GM18526 (cell line): ENCODE data around the gene MSI2.

Source experiments
- POLR2A ChIP-seq: IDR thresholded peaks from 3 replicates; pipeline ENCODE4 v1.6.1; 2011; ENCODE audit not compliant: insufficient read length; ENCODE audit errors: extremely low read depth

The MSI2 gene

GRCh38 chr17:57634713-57635465 lies 378.6 kb downstream of the MSI2 start:
- TF ChIP-seq POLR2A: no peak

DNA sequence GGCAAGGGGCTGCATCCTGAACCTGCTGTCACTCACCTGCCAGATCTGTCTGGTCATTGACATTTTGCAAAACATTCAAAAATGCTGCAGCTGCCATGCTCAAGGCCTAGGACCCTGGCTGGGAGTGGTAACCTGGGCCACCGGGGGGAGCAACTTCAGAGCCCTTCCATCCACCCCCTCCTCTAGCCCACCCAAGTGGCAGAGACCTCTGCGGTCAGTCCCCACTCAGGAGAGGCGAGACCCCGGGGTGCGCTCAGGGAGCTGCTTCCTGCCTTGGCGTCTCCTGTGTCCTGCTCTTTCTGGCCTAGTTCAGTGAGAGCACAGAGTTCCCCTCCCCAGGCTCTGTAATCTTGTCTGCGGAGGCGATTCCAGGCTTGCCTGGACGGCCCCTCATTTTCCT lies 380.0 kb downstream of the MSI2 start:
- no peak for TF ChIP-seq POLR2A

- no peak for TF ChIP-seq POLR2A
Observed at GRCh38 chr17:57636985-57637665, 380.8 kb downstream of the MSI2 start.

GRCh38 chr17:57637666-57638010 lies 381.3 kb downstream of the MSI2 start:
- TF ChIP-seq POLR2A: no peak

DNA sequence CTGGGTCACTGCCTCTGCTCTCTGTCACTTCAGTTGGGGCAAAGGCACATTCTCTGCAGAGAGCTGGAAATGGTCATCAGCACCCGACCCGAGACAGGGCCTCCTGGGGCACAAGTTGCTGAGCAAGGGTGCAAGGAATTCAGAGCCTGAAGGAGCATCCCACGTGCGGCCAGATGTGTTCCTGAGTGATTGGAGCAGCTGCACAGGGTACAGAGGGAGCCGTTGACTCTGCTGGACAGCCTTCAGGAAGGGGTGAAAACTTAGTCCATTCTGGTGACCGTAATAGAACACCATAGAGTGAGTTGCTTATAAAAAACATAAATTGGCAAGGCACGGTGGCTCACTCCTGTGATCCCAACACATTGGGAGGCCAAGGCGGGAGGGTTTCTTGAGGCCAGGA lies 382.0 kb downstream of the MSI2 start:
- TF ChIP-seq POLR2A: no peak

DNA sequence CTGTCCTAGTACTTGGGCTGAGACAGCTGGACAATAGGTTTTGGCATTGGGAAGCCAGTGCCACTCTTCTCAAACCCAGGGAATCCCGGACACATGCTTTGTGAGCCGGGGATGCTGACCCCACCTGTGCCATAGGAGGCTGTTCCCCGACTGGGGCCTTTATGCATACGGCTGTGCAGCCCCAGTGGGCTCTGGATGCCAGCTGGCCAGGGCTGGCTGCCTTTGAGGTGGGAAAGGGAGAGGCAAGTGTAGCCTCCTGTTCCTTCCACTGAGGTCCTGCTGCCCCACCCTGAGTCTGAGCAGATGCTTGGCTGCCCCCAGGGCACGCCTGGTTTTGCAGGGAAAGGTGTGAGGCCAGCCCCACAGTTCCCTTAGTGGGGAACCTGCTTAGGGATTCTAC lies 383.1 kb downstream of the MSI2 start:
- TF ChIP-seq POLR2A: no peak

DNA sequence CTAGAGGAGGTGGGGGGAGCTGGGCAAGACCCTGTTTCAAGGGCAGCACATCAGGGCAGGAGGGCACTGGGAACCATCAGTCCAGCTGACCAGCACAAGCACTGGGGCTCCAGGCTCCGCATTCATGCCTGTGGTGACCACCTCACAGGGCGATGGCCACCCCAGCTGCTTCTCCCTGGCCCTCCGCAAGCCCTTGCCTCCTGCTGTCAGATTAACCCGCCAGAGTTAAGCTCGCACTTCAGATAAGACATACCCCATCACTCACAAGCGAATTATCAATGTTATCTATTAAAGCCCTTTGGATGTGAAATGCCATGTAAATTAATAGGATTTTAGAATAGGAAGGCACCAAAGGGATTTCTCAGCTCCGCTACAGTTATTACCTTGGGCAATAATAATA lies 383.8 kb downstream of the MSI2 start:
- TF ChIP-seq POLR2A: no peak

DNA sequence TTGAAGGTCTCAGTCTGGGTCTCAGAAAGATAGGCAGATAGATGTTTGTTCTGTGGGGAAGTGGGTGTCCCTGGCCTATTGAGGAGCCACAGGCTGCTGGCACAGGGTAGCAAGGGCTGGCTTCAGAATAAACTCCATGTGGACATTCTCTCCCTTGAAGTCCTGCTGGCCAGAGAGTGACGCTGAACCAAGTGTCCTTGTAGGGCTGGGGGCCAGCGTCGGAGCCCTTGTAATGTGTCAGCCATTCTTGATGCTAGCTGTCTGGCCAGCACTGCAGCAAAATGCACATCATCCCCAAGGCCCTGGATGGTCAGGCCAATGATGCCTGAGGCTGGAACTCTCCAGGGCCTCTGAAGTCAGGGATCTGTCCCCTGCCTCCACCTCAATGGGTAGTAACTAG lies 385.4 kb downstream of the MSI2 start:
- no peak for TF ChIP-seq POLR2A

GRCh38 chr17:57643062-57643461 lies 386.7 kb downstream of the MSI2 start:
- TF ChIP-seq POLR2A: no peak

DNA sequence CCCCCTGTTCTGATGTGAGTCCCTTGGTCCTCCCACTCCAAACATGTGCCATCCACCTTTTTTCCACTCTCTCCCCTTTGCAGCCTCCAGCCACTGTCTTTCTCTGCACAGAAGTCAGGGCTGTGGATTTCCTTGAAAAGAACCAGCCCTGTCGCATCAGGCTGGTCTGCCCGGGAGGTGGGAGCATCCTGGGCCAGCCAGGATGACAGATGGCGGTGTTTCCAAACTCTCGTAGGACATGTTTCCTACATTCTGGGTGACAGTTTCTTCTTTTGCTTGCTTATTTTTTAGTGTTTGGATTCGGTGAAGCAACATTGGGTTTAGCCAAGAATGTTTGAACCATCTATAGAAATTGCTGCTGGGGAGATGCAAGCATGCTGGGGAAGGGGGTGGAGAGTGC lies 388.0 kb downstream of the MSI2 start:
- TF ChIP-seq POLR2A: no peak

DNA sequence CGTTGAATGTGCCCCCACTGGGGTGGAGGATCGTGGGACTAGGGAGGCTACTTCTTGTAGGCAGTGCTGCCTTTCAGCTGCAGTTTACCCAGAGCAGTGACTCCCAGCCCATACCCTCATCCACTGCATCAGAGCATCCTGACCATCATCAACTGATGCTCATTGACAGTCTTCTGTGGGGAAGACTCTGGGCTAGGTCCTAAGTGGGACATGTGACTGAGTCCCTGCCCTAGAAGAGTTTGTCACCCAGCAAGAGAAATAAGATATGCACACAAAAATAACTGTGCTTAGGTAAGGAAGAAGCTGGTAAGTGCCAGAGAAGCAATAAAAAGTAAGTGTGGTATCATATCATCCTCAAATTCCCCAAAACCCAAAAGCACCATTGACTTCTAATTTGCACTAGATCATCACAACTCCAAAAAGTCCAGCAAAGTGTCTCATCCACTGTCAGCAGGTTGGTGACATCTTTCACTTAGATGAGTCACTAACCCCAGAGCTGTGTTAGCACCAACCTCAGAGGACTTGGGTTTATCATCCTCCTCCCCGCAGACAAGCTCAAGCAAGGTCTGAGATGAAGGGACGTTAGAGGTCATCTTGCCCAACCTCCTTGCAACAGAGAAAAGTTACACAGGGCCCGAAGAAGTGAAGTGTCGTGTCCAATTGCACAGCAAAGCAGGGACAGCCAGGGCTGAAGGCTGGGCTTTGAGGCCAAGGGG lies 389.8 kb downstream of the MSI2 start:
- TF ChIP-seq POLR2A: no peak

- TF ChIP-seq POLR2A: no peak
Observed at GRCh38 chr17:57648720-57649119, 392.4 kb downstream of the MSI2 start.

- no peak for TF ChIP-seq POLR2A
Observed at GRCh38 chr17:57649191-57649590, 392.9 kb downstream of the MSI2 start.

GRCh38 chr17:57649731-57650484 lies 393.6 kb downstream of the MSI2 start:
- no peak for TF ChIP-seq POLR2A

- no peak for TF ChIP-seq POLR2A
Observed at GRCh38 chr17:57650548-57650947, 394.2 kb downstream of the MSI2 start.

GRCh38 chr17:57651451-57651850 lies 395.1 kb downstream of the MSI2 start:
- TF ChIP-seq POLR2A: no peak

DNA sequence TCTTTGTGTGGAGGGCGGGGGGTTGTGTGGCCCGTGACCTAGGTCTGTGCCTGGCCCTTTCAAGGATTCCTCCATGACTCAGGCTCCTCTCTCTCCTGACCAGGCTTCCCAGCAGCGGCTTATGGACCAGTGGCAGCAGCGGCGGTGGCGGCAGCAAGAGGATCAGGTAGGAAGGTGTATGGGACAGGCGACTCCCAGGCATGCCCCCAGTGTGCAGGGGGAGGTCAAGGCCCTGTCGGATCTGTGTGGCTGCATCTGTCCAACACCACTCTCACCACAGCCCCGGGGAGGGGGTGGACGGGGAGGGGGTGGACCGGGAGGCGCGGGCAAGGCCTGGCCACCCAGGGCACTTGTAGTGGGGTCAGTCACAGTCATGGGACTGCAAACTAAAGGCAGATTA lies 395.7 kb downstream of the MSI2 start:
- no peak for TF ChIP-seq POLR2A
